ENCODE results near the gene SSMEM1.

Gene SSMEM1

DNA sequence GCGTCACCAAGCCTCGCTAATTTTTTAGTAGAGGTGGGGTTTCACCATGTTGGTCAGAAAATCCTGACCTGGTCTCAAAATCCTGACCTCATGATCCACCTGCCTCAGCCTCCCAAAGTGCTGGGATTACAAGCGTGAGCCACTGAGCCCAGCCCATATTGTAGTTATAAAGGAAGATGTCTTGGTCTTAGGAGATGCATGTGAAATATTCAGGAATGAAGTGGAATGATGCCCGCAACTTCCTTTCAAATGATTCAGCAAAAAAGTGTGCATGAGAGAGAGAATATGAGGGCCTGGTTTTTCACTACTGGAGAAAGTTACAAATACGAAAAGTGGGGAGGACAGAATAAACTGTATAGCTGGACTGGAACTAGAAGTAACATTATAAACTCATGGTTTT is 18.3 kb upstream of the SSMEM1 start:
- DNase-seq: no peak
- Histone ChIP-seq H3K27ac (no peak overlapping the region), H3K4me3 (ENCODE audit: low read depth, low read length) (no peak overlapping the region), H3K36me3 (peaks cover 15% of the 10 kb centered on the region), H3K9me3 (ENCODE audit: severe bottlenecking) (no peaks in the 10 kb centered on the region), H3K27me3 (ENCODE audit: insufficient read depth, low read depth, severe bottlenecking) (no peaks in the 10 kb centered on the region)
- TF ChIP-seq, protein P1, sequence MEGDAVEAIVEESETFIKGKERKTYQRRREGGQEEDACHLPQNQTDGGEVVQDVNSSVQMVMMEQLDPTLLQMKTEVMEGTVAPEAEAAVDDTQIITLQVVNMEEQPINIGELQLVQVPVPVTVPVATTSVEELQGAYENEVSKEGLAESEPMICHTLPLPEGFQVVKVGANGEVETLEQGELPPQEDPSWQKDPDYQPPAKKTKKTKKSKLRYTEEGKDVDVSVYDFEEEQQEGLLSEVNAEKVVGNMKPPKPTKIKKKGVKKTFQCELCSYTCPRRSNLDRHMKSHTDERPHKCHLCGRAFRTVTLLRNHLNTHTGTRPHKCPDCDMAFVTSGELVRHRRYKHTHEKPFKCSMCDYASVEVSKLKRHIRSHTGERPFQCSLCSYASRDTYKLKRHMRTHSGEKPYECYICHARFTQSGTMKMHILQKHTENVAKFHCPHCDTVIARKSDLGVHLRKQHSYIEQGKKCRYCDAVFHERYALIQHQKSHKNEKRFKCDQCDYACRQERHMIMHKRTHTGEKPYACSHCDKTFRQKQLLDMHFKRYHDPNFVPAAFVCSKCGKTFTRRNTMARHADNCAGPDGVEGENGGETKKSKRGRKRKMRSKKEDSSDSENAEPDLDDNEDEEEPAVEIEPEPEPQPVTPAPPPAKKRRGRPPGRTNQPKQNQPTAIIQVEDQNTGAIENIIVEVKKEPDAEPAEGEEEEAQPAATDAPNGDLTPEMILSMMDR (IDR thresholded peaks at IDR 0.05; ENCODE audit: low read depth, low read length): no peak

DNA sequence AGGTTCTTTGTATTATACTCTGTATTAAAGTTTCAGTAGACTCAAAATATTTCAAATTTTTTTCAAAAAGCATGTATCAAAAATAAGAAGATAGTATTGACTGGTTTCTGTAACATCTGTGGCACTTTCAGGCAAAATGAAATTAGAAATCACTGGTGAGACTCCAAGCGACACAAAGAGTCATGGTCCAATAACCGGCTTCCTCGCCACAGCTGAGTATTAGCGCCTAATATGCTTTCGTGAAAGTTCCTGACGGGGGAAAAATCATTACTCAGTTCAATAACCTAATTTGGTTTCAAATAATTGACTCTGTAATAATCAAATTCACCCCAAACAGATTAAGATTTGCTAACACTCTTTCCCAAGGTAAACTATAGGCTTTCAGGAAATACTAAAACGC is 15.9 kb upstream of the SSMEM1 start:
- DNase-seq: no peak
- no peaks in the 10 kb centered on the region for H3K27me3 ChIP-seq (ENCODE audit: insufficient read depth, low read depth, severe bottlenecking)
- H3K27ac ChIP-seq: no peak overlapping the region
- TF ChIP-seq, protein P1 (IDR thresholded peaks at IDR 0.05; ENCODE audit: low read depth, low read length): no peak
- H3K9me3 ChIP-seq (ENCODE audit: severe bottlenecking): no peaks in the 10 kb centered on the region
- peaks cover 6% of the 10 kb centered on the region for H3K36me3 ChIP-seq
- H3K4me3 ChIP-seq (ENCODE audit: low read depth, low read length): no peak overlapping the region

DNA sequence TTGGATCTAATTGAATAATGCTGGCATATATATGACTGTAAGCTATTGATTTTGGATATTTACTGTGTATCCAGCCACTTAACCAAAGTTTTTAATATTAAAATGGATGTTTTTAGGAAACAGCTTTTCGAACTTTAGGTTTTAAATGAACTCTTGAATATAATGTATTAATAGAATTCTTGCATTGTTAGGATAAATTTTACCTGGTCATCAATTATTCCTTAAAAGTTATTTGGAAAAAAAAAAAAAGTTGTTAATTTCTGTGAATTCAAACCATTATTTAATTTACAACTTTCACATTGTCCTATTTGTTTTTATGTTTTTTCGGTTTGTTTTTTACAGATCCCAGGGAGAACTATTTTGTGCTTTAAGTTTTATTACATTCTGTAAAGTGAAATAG is 12.3 kb upstream of the SSMEM1 start:
- no peak for DNase-seq
- Histone ChIP-seq H3K27ac (no peak overlapping the region), H3K36me3 (peaks cover 27% of the 10 kb centered on the region), H3K4me3 (ENCODE audit: low read depth, low read length) (no peak overlapping the region), H3K9me3 (ENCODE audit: severe bottlenecking) (no peaks in the 10 kb centered on the region), H3K27me3 (ENCODE audit: insufficient read depth, low read depth, severe bottlenecking) (no peaks in the 10 kb centered on the region)
- TF ChIP-seq, protein P1 (IDR thresholded peaks at IDR 0.05; ENCODE audit: low read depth, low read length): no peak

DNA sequence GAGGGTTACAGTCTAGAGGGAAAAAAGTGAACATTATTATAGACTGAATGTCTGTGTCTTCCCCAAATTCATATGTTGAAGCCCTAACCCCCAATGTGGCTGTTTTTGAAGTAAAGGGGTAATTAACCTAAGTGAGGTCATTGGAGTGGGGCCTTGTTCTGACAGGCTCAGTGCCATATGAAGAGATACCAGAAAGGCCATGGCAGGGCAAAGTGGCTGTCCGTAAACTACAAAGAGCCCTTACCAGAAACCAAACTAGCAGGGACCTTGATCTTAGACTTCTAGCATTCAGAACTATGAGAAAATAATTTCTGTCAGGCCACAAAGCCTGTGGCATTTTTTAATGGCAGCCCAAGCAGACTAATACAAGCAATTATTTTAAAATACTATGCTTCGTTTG is 11.2 kb upstream of the SSMEM1 start:
- H3K27ac ChIP-seq: no peak overlapping the region
- H3K4me3 ChIP-seq (ENCODE audit: low read depth, low read length): no peak overlapping the region
- no peak for DNase-seq
- H3K36me3 ChIP-seq: peaks cover 31% of the 10 kb centered on the region
- TF ChIP-seq, protein P1 (IDR thresholded peaks at IDR 0.05; ENCODE audit: low read depth, low read length): no peak
- H3K27me3 ChIP-seq (ENCODE audit: insufficient read depth, low read depth, severe bottlenecking): no peaks in the 10 kb centered on the region
- H3K9me3 ChIP-seq (ENCODE audit: severe bottlenecking): no peaks in the 10 kb centered on the region

DNA sequence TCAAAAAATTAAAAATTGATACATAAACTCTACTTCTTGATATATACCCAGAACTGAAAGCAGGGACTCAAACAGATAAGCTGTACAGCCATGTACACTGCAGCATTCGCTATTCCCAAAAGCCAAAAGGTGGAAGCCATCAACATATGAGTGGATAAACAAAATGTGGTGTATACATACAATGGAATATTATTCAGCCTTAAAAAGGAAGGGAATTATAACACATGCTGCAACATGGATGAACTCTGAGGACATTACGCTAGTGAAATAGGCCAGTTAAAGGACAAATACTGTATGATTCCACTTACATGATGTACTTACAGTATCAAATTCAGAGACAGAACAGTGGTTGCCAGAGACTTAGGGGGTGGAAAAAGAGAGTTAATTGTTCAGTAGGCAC is 10.6 kb upstream of the SSMEM1 start:
- H3K27ac ChIP-seq: no peak overlapping the region
- H3K36me3 ChIP-seq: peaks cover 37% of the 10 kb centered on the region
- no peaks in the 10 kb centered on the region for H3K9me3 ChIP-seq (ENCODE audit: severe bottlenecking)
- no peaks in the 10 kb centered on the region for H3K27me3 ChIP-seq (ENCODE audit: insufficient read depth, low read depth, severe bottlenecking)
- H3K4me3 ChIP-seq (ENCODE audit: low read depth, low read length): no peak overlapping the region
- DNase-seq: no peak
- TF ChIP-seq, protein P1 (IDR thresholded peaks at IDR 0.05; ENCODE audit: low read depth, low read length): no peak

DNA sequence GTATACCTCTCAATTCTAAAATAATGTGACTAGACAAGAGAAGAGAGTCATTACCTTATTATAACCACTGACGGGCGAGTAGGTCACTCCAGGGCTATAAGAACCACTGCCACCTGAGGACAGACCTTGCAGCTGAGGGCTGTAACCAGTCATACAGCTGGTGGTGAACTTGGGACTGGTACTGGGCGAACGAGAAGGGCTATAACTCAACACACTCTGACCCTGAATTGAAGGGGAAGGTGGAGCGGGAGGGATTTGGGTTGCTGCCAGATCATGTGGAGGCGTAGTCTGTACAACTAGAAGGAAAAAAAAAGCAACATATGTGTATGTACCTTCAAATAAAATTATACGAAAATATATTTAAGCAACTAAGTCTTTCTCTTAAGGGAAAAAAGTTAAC is 5.9 kb upstream of the SSMEM1 start:
- Histone ChIP-seq H3K27ac (no peak overlapping the region), H3K36me3 (peaks cover 50% of the 10 kb centered on the region), H3K4me3 (ENCODE audit: low read depth, low read length) (no peak overlapping the region), H3K9me3 (ENCODE audit: severe bottlenecking) (no peaks in the 10 kb centered on the region), H3K27me3 (ENCODE audit: insufficient read depth, low read depth, severe bottlenecking) (no peaks in the 10 kb centered on the region)
- TF ChIP-seq, protein P1 (IDR thresholded peaks at IDR 0.05; ENCODE audit: low read depth, low read length): no peak
- DNase-seq: no peak
